ENCODE data around the gene NGB. TPM values are rescaled to one million over a fixed set of nuclear protein-coding genes. Genes with fewer than 3 reads are reported as not detected.

Gene NGB
- total RNA-seq, 2 donors from 2014 or later, result not detected

- WGBS, 2 experiments (ENCODE audit: insufficient coverage in 1 of 2, insufficient read length in 1 of 2), result 90 to 93% methylated on average over 2 to 4 of the region's 4 CpGs
- no peak for TF ChIP-seq CTCF (conservative IDR thresholded peaks at IDR 0.05)
- H3K27ac ChIP-seq (ENCODE audit: low read depth, low read length), result no peak overlapping the region
- H3K27ac Mint-ChIP-seq, result no peak overlapping the region
- H3K4me3 ChIP-seq (ENCODE audit: low read length), result no peak overlapping the region
- no peaks in the 10 kb centered on the region for H3K4me1 ChIP-seq (ENCODE audit: control insufficient read depth, insufficient read depth, low read length)
- DNase-seq, result no peak
- peaks cover 3% of the 10 kb centered on the region for H3K27me3 Mint-ChIP-seq (ENCODE audit: insufficient read depth)
- H3K4me3 Mint-ChIP-seq, result no peak overlapping the region
- no peak overlapping the region for H3K9ac ChIP-seq (ENCODE audit: extremely low read depth, low read length, poor library complexity, severe bottlenecking)
- no peaks in the 10 kb centered on the region for H3K9me3 Mint-ChIP-seq
- no peaks in the 10 kb centered on the region for H3K9me3 ChIP-seq (ENCODE audit: control insufficient read depth, low read length)
- no peaks in the 10 kb centered on the region for H3K36me3 ChIP-seq (ENCODE audit: control insufficient read depth, insufficient read depth, low read length)
- no peaks in the 10 kb centered on the region for H3K4me1 Mint-ChIP-seq
- H3K36me3 Mint-ChIP-seq (ENCODE audit: low read depth), result no peaks in the 10 kb centered on the region
- no peaks in the 10 kb centered on the region for H3K27me3 ChIP-seq (ENCODE audit: control insufficient read depth, insufficient read depth, low read length, poor library complexity, severe bottlenecking)
These were observed 27.2 kb downstream of the NGB start for GRCh38 chr14:77243853-77244252.

- Mint-ChIP-seq H3K27ac (no peak overlapping the region), H3K4me3 (no peak overlapping the region), H3K4me1 (no peaks in the 10 kb centered on the region), H3K27me3 (ENCODE audit: insufficient read depth) (peaks cover 3% of the 10 kb centered on the region), H3K36me3 (ENCODE audit: low read depth) (no peaks in the 10 kb centered on the region), H3K9me3 (no peaks in the 10 kb centered on the region)
- no peak overlapping the region for H3K9ac ChIP-seq (ENCODE audit: extremely low read depth, low read length, poor library complexity, severe bottlenecking)
- H3K4me3 ChIP-seq (ENCODE audit: low read length), result no peak overlapping the region
- no peaks in the 10 kb centered on the region for H3K9me3 ChIP-seq (ENCODE audit: control insufficient read depth, low read length)
- DNase-seq, result no peak
- WGBS, 2 experiments (ENCODE audit: insufficient coverage in 1 of 2, insufficient read length in 1 of 2), result 84 to 90% methylated on average over 2 to 12 of the region's 12 CpGs
- no peaks in the 10 kb centered on the region for H3K27me3 ChIP-seq (ENCODE audit: control insufficient read depth, insufficient read depth, low read length, poor library complexity, severe bottlenecking)
- TF ChIP-seq CTCF (conservative IDR thresholded peaks at IDR 0.05), result no peak
- H3K27ac ChIP-seq (ENCODE audit: low read depth, low read length), result no peak overlapping the region
- H3K4me1 ChIP-seq (ENCODE audit: control insufficient read depth, insufficient read depth, low read length), result no peaks in the 10 kb centered on the region
- no peaks in the 10 kb centered on the region for H3K36me3 ChIP-seq (ENCODE audit: control insufficient read depth, insufficient read depth, low read length)
These were observed 28.3 kb downstream of the NGB start for GRCh38 chr14:77242752-77243151.

DNA sequence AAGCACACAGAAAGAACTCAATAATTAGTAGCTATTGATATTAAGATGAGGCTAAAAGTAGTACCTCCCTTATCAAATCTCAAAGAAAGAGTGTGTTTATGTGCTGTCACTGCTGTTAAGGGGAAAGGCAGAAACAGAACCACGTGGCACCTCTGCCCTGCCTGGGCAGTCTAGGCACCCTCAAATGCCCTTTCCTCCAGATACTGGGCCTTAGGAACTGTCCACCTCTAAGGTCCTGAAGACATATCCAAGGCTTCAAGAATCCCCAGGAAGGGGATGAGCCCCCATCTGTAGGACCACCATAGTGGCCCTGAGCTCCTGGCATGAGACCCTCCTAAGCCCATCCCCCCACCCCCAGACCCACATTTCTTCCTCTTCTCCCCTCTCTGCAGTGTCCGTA lies 29.1 kb downstream of the NGB start:
- Mint-ChIP-seq H3K4me1 (no peaks in the 10 kb centered on the region), H3K36me3 (ENCODE audit: low read depth) (no peaks in the 10 kb centered on the region), H3K9me3 (no peaks in the 10 kb centered on the region), H3K27ac (no peak overlapping the region), H3K27me3 (ENCODE audit: insufficient read depth) (peaks cover 5% of the 10 kb centered on the region), H3K4me3 (no peak overlapping the region)
- Histone ChIP-seq H3K4me3 (ENCODE audit: low read length) (no peak overlapping the region), H3K9me3 (ENCODE audit: control insufficient read depth, low read length) (no peaks in the 10 kb centered on the region), H3K27me3 (ENCODE audit: control insufficient read depth, insufficient read depth, low read length, poor library complexity, severe bottlenecking) (no peaks in the 10 kb centered on the region), H3K27ac (ENCODE audit: low read depth, low read length) (no peak overlapping the region), H3K36me3 (ENCODE audit: control insufficient read depth, insufficient read depth, low read length) (no peaks in the 10 kb centered on the region), H3K9ac (ENCODE audit: extremely low read depth, low read length, poor library complexity, severe bottlenecking) (no peak overlapping the region), H3K4me1 (ENCODE audit: control insufficient read depth, insufficient read depth, low read length) (no peaks in the 10 kb centered on the region)
- no peak for DNase-seq
- 60 to 81% methylated on average over 2 of the region's 2 CpGs for WGBS, 2 experiments (ENCODE audit: insufficient coverage in 1 of 2, insufficient read length in 1 of 2)
- TF ChIP-seq CTCF (conservative IDR thresholded peaks at IDR 0.05), result no peak

Data from endodermal cell (in vitro differentiated cells).